ENCODE data around the gene DTX1.

GRCh38 chr12:113056631-113057488 lies at the start of gene DTX1:
- TF ChIP-seq CTCF (IDR thresholded peaks at IDR 0.05 in 4 of 5, conservative IDR thresholded peaks at IDR 0.05 in 1 of 5) (no peak), POLR2A (IDR thresholded peaks at IDR 0.05) (no peak)
